Measurements from ENCODE around the gene COL27A1.

Gene COL27A1

GRCh38 chr9:114155263-114155994 is at the start of gene COL27A1:
TSS of gene COL27A1 (plus strand) at chr9:114155537. CDS start at chr9:114155951, 414 bp downstream.
- peak; percentile 96 for DNase-seq (ENCODE audit: low spot score)

- DNase-seq (ENCODE audit: low spot score), result no peak
Observed at GRCh38 chr9:114107286-114108001, 47.9 kb upstream of the COL27A1 start.

GRCh38 chr9:114108016-114108833 is 47.1 kb upstream of the COL27A1 start:
- DNase-seq (ENCODE audit: low spot score), result peak; percentile 89

GRCh38 chr9:114109124-114109523 is 46.2 kb upstream of the COL27A1 start:
- no peak for DNase-seq (ENCODE audit: low spot score)

- no peak for DNase-seq (ENCODE audit: low spot score)
Observed at GRCh38 chr9:114110180-114110579, 45.2 kb upstream of the COL27A1 start.

- no peak for DNase-seq (ENCODE audit: low spot score)
Observed at GRCh38 chr9:114112325-114112724, 43.0 kb upstream of the COL27A1 start.

GRCh38 chr9:114112778-114113584 is 42.4 kb upstream of the COL27A1 start:
- DNase-seq (ENCODE audit: low spot score), result no peak

GRCh38 chr9:114114364-114114763 is 41.0 kb upstream of the COL27A1 start:
- no peak for DNase-seq (ENCODE audit: low spot score)

- DNase-seq (ENCODE audit: low spot score), result no peak
Observed at GRCh38 chr9:114115654-114116125, 39.6 kb upstream of the COL27A1 start.

- DNase-seq (ENCODE audit: low spot score), result no peak
Observed at GRCh38 chr9:114116126-114116747, 39.1 kb upstream of the COL27A1 start.

- no peak for DNase-seq (ENCODE audit: low spot score)
Observed at GRCh38 chr9:114117614-114117995, 37.7 kb upstream of the COL27A1 start.

- peak; percentile 58 for DNase-seq (ENCODE audit: low spot score)
Observed at GRCh38 chr9:114117996-114118830, 37.1 kb upstream of the COL27A1 start.

- DNase-seq (ENCODE audit: low spot score), result no peak
Observed at GRCh38 chr9:114119242-114120191, 35.8 kb upstream of the COL27A1 start.

GRCh38 chr9:114120192-114121014 is 34.9 kb upstream of the COL27A1 start:
- DNase-seq (ENCODE audit: low spot score), result no peak

GRCh38 chr9:114121227-114122135 is 33.9 kb upstream of the COL27A1 start:
- no peak for DNase-seq (ENCODE audit: low spot score)

- no peak for DNase-seq (ENCODE audit: low spot score)
Observed at GRCh38 chr9:114122136-114123027, 33.0 kb upstream of the COL27A1 start.

Data from HuH-7 (cell line).